ENCODE data around the gene SARM1.

GRCh38 chr17:28344011-28344410 lies 27.5 kb upstream of the SARM1 start:
- TF ChIP-seq CTCF (IDR thresholded peaks at IDR 0.05; ENCODE audit: poor library complexity, severe bottlenecking) (no peak), MXI1 (conservative IDR thresholded peaks at IDR 0.05; ENCODE audit: poor library complexity, severe bottlenecking) (no peak), RAD21 (conservative IDR thresholded peaks at IDR 0.05) (no peak), POLR2AphosphoS5 (IDR thresholded peaks at IDR 0.05) (no peak), EP300 (conservative IDR thresholded peaks at IDR 0.05; ENCODE audit: poor library complexity, severe bottlenecking) (no peak), EZH2 (IDR thresholded peaks at IDR 0.05; ENCODE audit: borderline replicate concordance, insufficient read depth, low read length, poor library complexity, severe bottlenecking) (no peak)
